OCI-LY3 (cell line): ENCODE data around the gene ADCY4.

Experiments
- EZH2phosphoT487 ChIP-seq: fragments of 200-600 bp; shearing (Covaris generic); IDR thresholded peaks from 2 replicates; pipeline ENCODE4 v1.6.1; 2018; ENCODE audit warnings: antibody characterized with exemption, mixed run types, low read depth
- TF ChIP-seq, protein P1 (sequence below): fragments of 200-600, 300-600 bp; sonication (generic); IDR thresholded peaks from 2 replicates; pipeline ENCODE4 v1.5.1; 2014; ENCODE audit warnings: antibody characterized with exemption, low read length, low read depth

- no peak for TF ChIP-seq EZH2phosphoT487
- TF ChIP-seq, protein P1, sequence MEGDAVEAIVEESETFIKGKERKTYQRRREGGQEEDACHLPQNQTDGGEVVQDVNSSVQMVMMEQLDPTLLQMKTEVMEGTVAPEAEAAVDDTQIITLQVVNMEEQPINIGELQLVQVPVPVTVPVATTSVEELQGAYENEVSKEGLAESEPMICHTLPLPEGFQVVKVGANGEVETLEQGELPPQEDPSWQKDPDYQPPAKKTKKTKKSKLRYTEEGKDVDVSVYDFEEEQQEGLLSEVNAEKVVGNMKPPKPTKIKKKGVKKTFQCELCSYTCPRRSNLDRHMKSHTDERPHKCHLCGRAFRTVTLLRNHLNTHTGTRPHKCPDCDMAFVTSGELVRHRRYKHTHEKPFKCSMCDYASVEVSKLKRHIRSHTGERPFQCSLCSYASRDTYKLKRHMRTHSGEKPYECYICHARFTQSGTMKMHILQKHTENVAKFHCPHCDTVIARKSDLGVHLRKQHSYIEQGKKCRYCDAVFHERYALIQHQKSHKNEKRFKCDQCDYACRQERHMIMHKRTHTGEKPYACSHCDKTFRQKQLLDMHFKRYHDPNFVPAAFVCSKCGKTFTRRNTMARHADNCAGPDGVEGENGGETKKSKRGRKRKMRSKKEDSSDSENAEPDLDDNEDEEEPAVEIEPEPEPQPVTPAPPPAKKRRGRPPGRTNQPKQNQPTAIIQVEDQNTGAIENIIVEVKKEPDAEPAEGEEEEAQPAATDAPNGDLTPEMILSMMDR, result no peak
These were observed 13.5 kb downstream of the ADCY4 start for GRCh38 chr14:24321212-24321975.
